ENCODE measurements around the gene CENPF. TPM values are rescaled to one million over a fixed set of nuclear protein-coding genes. Genes with fewer than 3 reads are reported as not detected.

CENPF gene
- total and polyA plus RNA-seq, 11 donors, result 0.04 to 8.8 (median 0.70) TPM

DNA sequence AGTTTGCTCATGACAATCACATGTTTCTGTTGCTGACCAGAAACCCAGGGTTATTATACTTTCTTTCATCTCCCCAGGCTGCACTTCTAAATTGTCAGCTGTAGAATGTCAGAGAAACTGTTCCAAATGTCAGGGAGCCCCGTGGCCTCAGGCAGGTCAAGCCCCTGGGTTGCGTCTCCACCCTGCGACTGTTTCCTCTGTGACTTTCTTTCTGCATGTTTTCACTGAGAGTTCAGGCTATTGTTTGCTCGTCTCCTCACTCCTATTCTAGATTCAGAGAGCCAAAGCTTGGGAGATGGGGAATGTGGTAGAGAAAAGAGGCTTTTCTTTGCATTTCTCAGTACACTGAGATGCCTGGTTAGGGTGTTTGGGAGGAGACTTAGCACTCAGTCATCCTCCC, 97.4 kb downstream of the CENPF start:
- DNase-seq (no peak), ATAC-seq (no peak)
- H3K9me3 ChIP-seq, result peaks cover 0 to 25% (median 8%) of the 10 kb centered on the region in 12 donors
- no peak overlapping the region for H3K27ac ChIP-seq
- TF ChIP-seq POLR2A (IDR thresholded peaks at IDR 0.05), result no peak
- TF ChIP-seq, protein P1, sequence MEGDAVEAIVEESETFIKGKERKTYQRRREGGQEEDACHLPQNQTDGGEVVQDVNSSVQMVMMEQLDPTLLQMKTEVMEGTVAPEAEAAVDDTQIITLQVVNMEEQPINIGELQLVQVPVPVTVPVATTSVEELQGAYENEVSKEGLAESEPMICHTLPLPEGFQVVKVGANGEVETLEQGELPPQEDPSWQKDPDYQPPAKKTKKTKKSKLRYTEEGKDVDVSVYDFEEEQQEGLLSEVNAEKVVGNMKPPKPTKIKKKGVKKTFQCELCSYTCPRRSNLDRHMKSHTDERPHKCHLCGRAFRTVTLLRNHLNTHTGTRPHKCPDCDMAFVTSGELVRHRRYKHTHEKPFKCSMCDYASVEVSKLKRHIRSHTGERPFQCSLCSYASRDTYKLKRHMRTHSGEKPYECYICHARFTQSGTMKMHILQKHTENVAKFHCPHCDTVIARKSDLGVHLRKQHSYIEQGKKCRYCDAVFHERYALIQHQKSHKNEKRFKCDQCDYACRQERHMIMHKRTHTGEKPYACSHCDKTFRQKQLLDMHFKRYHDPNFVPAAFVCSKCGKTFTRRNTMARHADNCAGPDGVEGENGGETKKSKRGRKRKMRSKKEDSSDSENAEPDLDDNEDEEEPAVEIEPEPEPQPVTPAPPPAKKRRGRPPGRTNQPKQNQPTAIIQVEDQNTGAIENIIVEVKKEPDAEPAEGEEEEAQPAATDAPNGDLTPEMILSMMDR (IDR thresholded peaks at IDR 0.05), result no peak
- no peak overlapping the region for H3K4me3 ChIP-seq
- H3K36me3 ChIP-seq, result no peaks in the 10 kb centered on the region
- intact Hi-C loops (cut with DNase I), result no loop called here
- no peaks in the 10 kb centered on the region for H3K4me1 ChIP-seq
- WGBS, 4 donors, result 32 to 45% (median 36%) methylated on average over 4 of the region's 4 CpGs
- H3K27me3 ChIP-seq, result no peaks in the 10 kb centered on the region

DNA sequence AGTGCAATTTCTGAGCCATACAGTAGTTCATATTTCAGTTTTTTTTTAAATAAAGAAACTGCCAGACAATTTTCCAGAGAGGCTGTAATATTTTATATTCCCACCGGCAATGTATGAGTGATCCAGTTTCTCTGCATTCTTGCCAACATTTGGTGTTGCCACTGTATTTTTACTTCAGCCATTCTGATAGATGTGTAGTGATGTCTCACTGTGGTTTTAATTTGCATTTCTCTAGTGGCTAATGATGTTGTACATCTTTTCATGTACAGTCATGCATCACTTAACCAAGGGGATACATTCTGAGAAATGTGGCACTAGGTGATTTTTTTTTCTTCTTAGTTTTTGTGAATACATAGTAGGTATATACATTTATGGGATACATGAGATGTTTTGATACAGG, 99.6 kb downstream of the CENPF start:
- ATAC-seq (no peak), DNase-seq (no peak)
- H3K4me1 ChIP-seq, result no peaks in the 10 kb centered on the region
- WGBS, 4 donors, result 93 to 97% (median 94%) methylated on average over 1 of the region's 1 CpG
- TF ChIP-seq, protein P1 (IDR thresholded peaks at IDR 0.05), result no peak
- no peak for TF ChIP-seq POLR2A (IDR thresholded peaks at IDR 0.05)
- no peak overlapping the region for H3K27ac ChIP-seq
- H3K36me3 ChIP-seq, result no peaks in the 10 kb centered on the region
- no peaks in the 10 kb centered on the region for H3K27me3 ChIP-seq
- peaks cover 0 to 26% (median 8%) of the 10 kb centered on the region in 12 donors for H3K9me3 ChIP-seq
- no peak overlapping the region for H3K4me3 ChIP-seq
- intact Hi-C loops (cut with DNase I), result no loop called here

DNA sequence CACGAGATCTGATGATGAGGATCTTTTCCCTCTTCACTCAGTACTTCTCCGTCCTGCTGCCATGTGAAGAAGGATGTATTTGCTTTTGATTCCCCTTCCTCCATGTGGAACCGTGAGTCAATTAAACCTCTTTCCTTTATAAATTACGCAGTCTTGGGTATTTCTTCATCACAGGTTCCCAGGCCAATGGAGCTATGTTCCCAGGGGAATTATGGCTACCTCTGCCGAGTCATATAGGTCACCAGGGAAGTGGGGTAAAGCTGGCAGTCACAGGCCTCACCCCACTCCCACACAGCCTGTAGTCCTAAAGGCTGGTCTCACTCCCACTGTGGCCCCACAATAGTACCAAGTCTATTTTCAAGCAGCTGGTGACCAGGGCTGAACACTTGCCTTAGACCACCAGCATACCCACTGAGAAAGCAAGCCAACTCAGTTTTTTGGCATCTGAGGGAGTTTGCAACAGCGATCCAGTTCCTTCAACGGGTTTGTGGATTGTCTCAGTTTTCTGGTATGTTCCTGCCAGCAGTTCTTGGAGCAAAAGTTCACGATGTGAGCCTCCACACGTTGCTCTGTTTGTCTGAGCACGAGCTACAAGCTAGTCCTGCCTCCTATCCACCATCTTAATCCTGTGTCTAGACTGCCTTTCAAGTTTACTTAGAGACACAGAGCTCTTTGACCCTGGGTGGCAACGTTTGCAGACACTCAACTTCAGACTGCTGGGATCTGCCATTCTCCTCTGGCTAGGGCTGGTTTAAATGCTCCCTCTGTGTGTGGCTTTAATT, 104.5 kb downstream of the CENPF start:
- Histone ChIP-seq H3K27ac (no peak overlapping the region), H3K27me3 (no peaks in the 10 kb centered on the region), H3K4me3 (no peak overlapping the region), H3K9me3 (peaks cover 0 to 26% (median 8%) of the 10 kb centered on the region in 12 donors), H3K36me3 (no peaks in the 10 kb centered on the region), H3K4me1 (no peaks in the 10 kb centered on the region)
- DNase-seq, result no peak
- 68 to 79% (median 74%) methylated on average over 11 of the region's 11 CpGs for WGBS, 4 donors
- intact Hi-C loops (cut with DNase I), result no loop called here
- no peak for ATAC-seq
- TF ChIP-seq, protein P1 (IDR thresholded peaks at IDR 0.05), result no peak
- TF ChIP-seq POLR2A (IDR thresholded peaks at IDR 0.05), result no peak

DNA sequence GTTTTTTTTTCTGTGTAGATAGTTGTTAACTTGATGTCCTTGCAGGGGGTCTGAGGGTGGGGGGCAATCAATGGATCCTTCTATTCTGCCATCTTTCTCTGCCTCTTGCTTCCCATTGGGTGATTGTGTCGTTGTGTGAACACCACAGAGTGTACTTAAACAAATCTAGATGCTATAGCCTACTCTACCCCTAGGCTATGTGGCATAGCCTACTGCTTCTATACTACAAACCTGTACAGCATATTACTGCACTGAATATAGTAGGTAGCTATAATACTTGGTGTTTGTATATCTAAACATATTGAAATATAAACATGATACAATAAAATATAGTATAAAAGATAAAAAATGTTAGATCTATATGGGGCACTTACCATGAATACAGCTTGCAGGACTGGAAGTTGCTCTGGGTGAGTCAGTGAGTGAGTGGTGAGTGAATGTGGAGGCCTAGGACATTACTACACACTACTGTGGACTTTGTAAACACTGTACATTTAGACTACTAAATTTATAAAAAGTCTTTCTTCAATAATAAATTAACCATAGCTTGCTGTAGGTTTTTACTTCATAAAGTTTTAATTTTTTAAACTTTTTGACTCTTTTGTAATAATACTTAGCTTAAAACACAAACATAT, 105.4 kb downstream of the CENPF start:
- peaks cover 0 to 25% (median 8%) of the 10 kb centered on the region in 12 donors for H3K9me3 ChIP-seq
- H3K27ac ChIP-seq, result no peak overlapping the region
- H3K4me3 ChIP-seq, result no peak overlapping the region
- intact Hi-C loops (cut with DNase I), result no loop called here
- no peaks in the 10 kb centered on the region for H3K36me3 ChIP-seq
- no peaks in the 10 kb centered on the region for H3K4me1 ChIP-seq
- no peak for ATAC-seq
- no peak for TF ChIP-seq POLR2A (IDR thresholded peaks at IDR 0.05)
- TF ChIP-seq, protein P1 (IDR thresholded peaks at IDR 0.05), result no peak
- DNase-seq, result no peak
- H3K27me3 ChIP-seq, result no peaks in the 10 kb centered on the region
- 30 to 60% (median 55%) methylated on average over 1 of the region's 1 CpG for WGBS, 4 donors

Data from heart left ventricle (tissue), 16 donors.